ENCODE results near the gene CDH6.

GRCh38 chr5:31237174-31237573, 43.7 kb downstream of the CDH6 start:
- TF ChIP-seq CTCF (IDR thresholded peaks at IDR 0.05; ENCODE audit: borderline replicate concordance, extremely low read depth, low read length, poor library complexity, severe bottlenecking) = no peak
- no peak for TF ChIP-seq EZH2 (IDR thresholded peaks at IDR 0.05; ENCODE audit: borderline replicate concordance, low read depth, low read length, severe bottlenecking)

Data from DND-41 (cell line).